ENCODE measurements around the gene KRTAP3-3.
"Not testable (repeated sequence)": the region's sequence is repeated elsewhere in the genome, so short reads cannot be mapped to it uniquely, and the experiment has no call there.

KRTAP3-3 gene

GRCh38 chr17:40993839-40994238 lies at the start of gene KRTAP3-3:
Gene KRTAP3-3, minus strand, starts transcription at chr17:40994164. Its CDS starts 67 bp downstream, at chr17:40994097.
- Histone ChIP-seq H3K36me3 (replicated peaks) (no peaks in the 10 kb centered on the region), H3K4me3 (ENCODE audit: low read depth, low read length) (no peak within 1 kb of the TSS), H3K27ac (no peak within 1 kb of the TSS), H3K27me3 (replicated peaks) (no peaks in the 10 kb centered on the region)
- in situ Hi-C loops (cut with HindIII; ENCODE audit: low pct_ligation_motif_present, low sequenced_read_pairs), result no loop called here
- TF ChIP-seq CTCF (IDR thresholded peaks at IDR 0.05; ENCODE audit: low read depth, low read length, missing control alignments), result no peak
- no peak for DNase-seq

- no peak for TF ChIP-seq CTCF (IDR thresholded peaks at IDR 0.05; ENCODE audit: low read depth, low read length, missing control alignments)
- H3K27ac ChIP-seq, result no peak overlapping the region
- no peaks in the 10 kb centered on the region for H3K27me3 ChIP-seq (replicated peaks)
- H3K36me3 ChIP-seq (replicated peaks), result no peaks in the 10 kb centered on the region
- no peak overlapping the region for H3K4me3 ChIP-seq (ENCODE audit: low read depth, low read length)
- no peak for DNase-seq
- in situ Hi-C loops (cut with HindIII; ENCODE audit: low pct_ligation_motif_present, low sequenced_read_pairs), result no loop called here
These were observed 49.0 kb upstream of the KRTAP3-3 start for GRCh38 chr17:41042953-41043352.

- H3K36me3 ChIP-seq (replicated peaks); H3K27me3 ChIP-seq (replicated peaks); H3K4me3 ChIP-seq (ENCODE audit: low read depth, low read length); in situ Hi-C loops (cut with HindIII; ENCODE audit: low pct_ligation_motif_present, low sequenced_read_pairs); H3K27ac ChIP-seq; DNase-seq: not testable (repeated sequence)
These were observed 47.0 kb upstream of the KRTAP3-3 start, which contains the start of gene KRTAP1-1 for GRCh38 chr17:41040783-41041571. Gene KRTAP1-1, minus strand, starts transcription at chr17:41041450. Its CDS starts 53 bp downstream, at chr17:41041397.

- no peaks in the 10 kb centered on the region for H3K27me3 ChIP-seq (replicated peaks)
- H3K36me3 ChIP-seq (replicated peaks), result no peaks in the 10 kb centered on the region
- DNase-seq, result no peak
- in situ Hi-C loops (cut with HindIII; ENCODE audit: low pct_ligation_motif_present, low sequenced_read_pairs), result no loop called here
- TF ChIP-seq CTCF (IDR thresholded peaks at IDR 0.05; ENCODE audit: low read depth, low read length, missing control alignments), result no peak
- no peak overlapping the region for H3K27ac ChIP-seq
- no peak overlapping the region for H3K4me3 ChIP-seq (ENCODE audit: low read depth, low read length)
These were observed 43.9 kb upstream of the KRTAP3-3 start for GRCh38 chr17:41037853-41038350.

GRCh38 chr17:41034346-41034935 lies 40.5 kb upstream of the KRTAP3-3 start, which contains the start of gene KRTAP1-3:
Gene KRTAP1-3, minus strand, starts transcription at chr17:41034874. Its CDS starts 53 bp downstream, at chr17:41034821.
- H3K36me3 ChIP-seq (replicated peaks); H3K4me3 ChIP-seq (ENCODE audit: low read depth, low read length); H3K27me3 ChIP-seq (replicated peaks); H3K27ac ChIP-seq; in situ Hi-C loops (cut with HindIII; ENCODE audit: low pct_ligation_motif_present, low sequenced_read_pairs); DNase-seq: not testable (repeated sequence)

- no peak for DNase-seq
- Histone ChIP-seq H3K36me3 (replicated peaks) (no peaks in the 10 kb centered on the region), H3K4me3 (ENCODE audit: low read depth, low read length) (no peak within 1 kb of the TSS), H3K27me3 (replicated peaks) (no peaks in the 10 kb centered on the region), H3K27ac (no peak within 1 kb of the TSS)
- TF ChIP-seq CTCF (IDR thresholded peaks at IDR 0.05; ENCODE audit: low read depth, low read length, missing control alignments), result no peak
- in situ Hi-C loops (cut with HindIII; ENCODE audit: low pct_ligation_motif_present, low sequenced_read_pairs), result no loop called here
These were observed 35.8 kb upstream of the KRTAP3-3 start, which contains the start of gene KRTAP1-4 for GRCh38 chr17:41029633-41030245. Gene KRTAP1-4, minus strand, starts transcription at chr17:41030195. Its CDS starts 117 bp downstream, at chr17:41030078.

All from brain microvascular endothelial cell (primary cell).